ENCODE measurements around the gene CACNG3.

The CACNG3 gene

GRCh38 chr16:24344784-24345183, 88.6 kb downstream of the CACNG3 start:
- H3K27me3 ChIP-seq (ENCODE audit: control insufficient read depth, low read length), result no peaks in the 10 kb centered on the region
- no peak overlapping the region for H3K27ac ChIP-seq (ENCODE audit: low read depth, low read length)
- H3K4me3 ChIP-seq (ENCODE audit: low read length), result no peak overlapping the region
- H3K36me3 ChIP-seq (ENCODE audit: control insufficient read depth, low read length), result no peaks in the 10 kb centered on the region
- H3F3A ChIP-seq (ENCODE audit: control insufficient read depth, insufficient read depth), result no peaks in the 10 kb centered on the region
- no peaks in the 10 kb centered on the region for H3K9me3 ChIP-seq (ENCODE audit: control insufficient read depth, insufficient read depth, low read length)
- TF ChIP-seq EZH2phosphoT487 (IDR thresholded peaks at IDR 0.05; ENCODE audit: borderline replicate concordance, low read length) (no peak), CTCF (IDR thresholded peaks at IDR 0.05; ENCODE audit: low read depth, low read length, poor library complexity, severe bottlenecking) (no peak)
- no peaks in the 10 kb centered on the region for H3K79me2 ChIP-seq (ENCODE audit: control insufficient read depth, low read length)
- no peak overlapping the region for H3K4me2 ChIP-seq (ENCODE audit: low read length)
- no peaks in the 10 kb centered on the region for H3K9me2 ChIP-seq (replicated peaks; ENCODE audit: control insufficient read depth, low read length)
- H3K4me1 ChIP-seq (ENCODE audit: control insufficient read depth, low read length), result no peaks in the 10 kb centered on the region
- no peaks in the 10 kb centered on the region for H4K20me1 ChIP-seq (ENCODE audit: control insufficient read depth, insufficient read depth, low read depth, low read length)

DNA sequence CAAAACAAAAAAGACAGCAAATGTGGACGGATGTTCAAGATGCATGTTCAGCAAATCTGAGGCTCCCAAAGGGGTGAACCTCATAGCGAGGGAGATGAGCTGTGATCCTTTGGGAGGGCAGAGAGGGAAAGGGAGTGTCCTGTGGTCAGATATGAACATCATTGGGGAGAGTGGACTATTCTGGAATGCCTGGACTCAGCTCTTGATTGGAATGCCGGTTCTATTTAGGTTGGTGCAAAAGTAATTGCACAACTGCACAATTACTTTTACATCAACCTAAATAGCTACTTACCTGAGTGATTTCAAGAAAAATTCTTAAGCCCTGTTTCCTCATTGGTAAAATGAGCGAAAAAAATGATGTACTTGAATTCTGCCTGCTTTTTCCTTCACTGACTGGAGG, 89.6 kb downstream of the CACNG3 start:
- H4K20me1 ChIP-seq (ENCODE audit: control insufficient read depth, insufficient read depth, low read depth, low read length), result no peaks in the 10 kb centered on the region
- no peaks in the 10 kb centered on the region for H3K9me2 ChIP-seq (replicated peaks; ENCODE audit: control insufficient read depth, low read length)
- no peak overlapping the region for H3K4me3 ChIP-seq (ENCODE audit: low read length)
- no peaks in the 10 kb centered on the region for H3F3A ChIP-seq (ENCODE audit: control insufficient read depth, insufficient read depth)
- H3K27me3 ChIP-seq (ENCODE audit: control insufficient read depth, low read length), result no peaks in the 10 kb centered on the region
- H3K27ac ChIP-seq (ENCODE audit: low read depth, low read length), result no peak overlapping the region
- no peaks in the 10 kb centered on the region for H3K79me2 ChIP-seq (ENCODE audit: control insufficient read depth, low read length)
- no peaks in the 10 kb centered on the region for H3K9me3 ChIP-seq (ENCODE audit: control insufficient read depth, insufficient read depth, low read length)
- no peak overlapping the region for H3K4me2 ChIP-seq (ENCODE audit: low read length)
- H3K4me1 ChIP-seq (ENCODE audit: control insufficient read depth, low read length), result no peaks in the 10 kb centered on the region
- H3K36me3 ChIP-seq (ENCODE audit: control insufficient read depth, low read length), result no peaks in the 10 kb centered on the region
- no peak for TF ChIP-seq CTCF (IDR thresholded peaks at IDR 0.05; ENCODE audit: low read depth, low read length, poor library complexity, severe bottlenecking)
- no peak for TF ChIP-seq EZH2phosphoT487 (IDR thresholded peaks at IDR 0.05; ENCODE audit: borderline replicate concordance, low read length)

- Histone ChIP-seq H3K27ac (ENCODE audit: low read depth, low read length) (no peak overlapping the region), H3K9me2 (replicated peaks; ENCODE audit: control insufficient read depth, low read length) (no peaks in the 10 kb centered on the region), H3K4me2 (ENCODE audit: low read length) (no peak overlapping the region), H4K20me1 (ENCODE audit: control insufficient read depth, insufficient read depth, low read depth, low read length) (no peaks in the 10 kb centered on the region), H3K27me3 (ENCODE audit: control insufficient read depth, low read length) (no peaks in the 10 kb centered on the region), H3K9me3 (ENCODE audit: control insufficient read depth, insufficient read depth, low read length) (no peaks in the 10 kb centered on the region), H3K36me3 (ENCODE audit: control insufficient read depth, low read length) (no peaks in the 10 kb centered on the region), H3K4me3 (ENCODE audit: low read length) (no peak overlapping the region), H3K79me2 (ENCODE audit: control insufficient read depth, low read length) (no peaks in the 10 kb centered on the region), H3K4me1 (ENCODE audit: control insufficient read depth, low read length) (no peaks in the 10 kb centered on the region), H3F3A (ENCODE audit: control insufficient read depth, insufficient read depth) (no peaks in the 10 kb centered on the region)
- TF ChIP-seq EZH2phosphoT487 (IDR thresholded peaks at IDR 0.05; ENCODE audit: borderline replicate concordance, low read length), result no peak
- TF ChIP-seq CTCF (IDR thresholded peaks at IDR 0.05; ENCODE audit: low read depth, low read length, poor library complexity, severe bottlenecking), result no peak
Observed at GRCh38 chr16:24346734-24347133, 90.6 kb downstream of the CACNG3 start.

GRCh38 chr16:24347556-24347955, 91.4 kb downstream of the CACNG3 start:
- no peaks in the 10 kb centered on the region for H3K4me1 ChIP-seq (ENCODE audit: control insufficient read depth, low read length)
- H3K4me3 ChIP-seq (ENCODE audit: low read length), result no peak overlapping the region
- H3K36me3 ChIP-seq (ENCODE audit: control insufficient read depth, low read length), result no peaks in the 10 kb centered on the region
- no peaks in the 10 kb centered on the region for H3K79me2 ChIP-seq (ENCODE audit: control insufficient read depth, low read length)
- TF ChIP-seq EZH2phosphoT487 (IDR thresholded peaks at IDR 0.05; ENCODE audit: borderline replicate concordance, low read length), result no peak
- no peaks in the 10 kb centered on the region for H3K9me3 ChIP-seq (ENCODE audit: control insufficient read depth, insufficient read depth, low read length)
- H4K20me1 ChIP-seq (ENCODE audit: control insufficient read depth, insufficient read depth, low read depth, low read length), result no peaks in the 10 kb centered on the region
- H3K27ac ChIP-seq (ENCODE audit: low read depth, low read length), result no peak overlapping the region
- H3K4me2 ChIP-seq (ENCODE audit: low read length), result no peak overlapping the region
- H3K9me2 ChIP-seq (replicated peaks; ENCODE audit: control insufficient read depth, low read length), result no peaks in the 10 kb centered on the region
- no peaks in the 10 kb centered on the region for H3F3A ChIP-seq (ENCODE audit: control insufficient read depth, insufficient read depth)
- no peaks in the 10 kb centered on the region for H3K27me3 ChIP-seq (ENCODE audit: control insufficient read depth, low read length)

Measured in DOHH2 (cell line).